Neural progenitor cell (in vitro differentiated cells): ENCODE results near the gene NOMO2.
"Not testable (repeated sequence)": the region's sequence is repeated elsewhere in the genome, so short reads cannot be mapped to it uniquely, and the experiment has no call there.

Experiments
- CTCF ChIP-seq: fragments of 200-600 bp; sonication (generic); IDR thresholded peaks from 2 replicates; pipeline ENCODE4 v1.5.1; 2017; ENCODE audit warnings: antibody characterized with exemption, mild to moderate bottlenecking
- EZH2 ChIP-seq: fragments of 200-600 bp; sonication (generic); IDR thresholded peaks from 2 replicates; pipeline ENCODE4 v1.6.1; 2017; ENCODE audit warnings: antibody characterized with exemption, mild to moderate bottlenecking, moderate library complexity
- EZH2phosphoT487 ChIP-seq: fragments of 200-600 bp; sonication (generic); IDR thresholded peaks from 2 replicates; pipeline ENCODE4 v1.6.1; 2017; ENCODE audit warnings: antibody characterized with exemption

- TF ChIP-seq EZH2, CTCF, EZH2phosphoT487: not testable (repeated sequence)
Measured at GRCh38 chr16:18579261-18579660, 17.4 kb upstream of the NOMO2 start.
